GM12878 (cell line): ENCODE data around the gene CLEC16A. TPM values are rescaled to one million over a fixed set of nuclear protein-coding genes. Genes with fewer than 3 reads are reported as not detected.
A peak's percentile ranks its signal among the peaks of the same experiment; 100 is the strongest.

Experiments
- ATAC-seq: fragments of 200-7000 bp; cut with Tn5 transposase; 3 replicates; pipeline ENCODE4 v1.9.1; 2020; ENCODE audit warnings: mild to moderate bottlenecking, moderate library complexity
- BruUV-seq: library from RNA; stranded (reverse); fragments of 400-500 nt; replicated peaks from 2 replicates; lab custom pipeline; 2021; lab: Mats Ljungman, UMichigan
- CTCF ChIA-PET: fragments of 300-600 bp; sonication (Branson Sonifier 250); formaldehyde crosslinking; extraction: SDS; loops from one replicate; lab custom pipeline; 2021; ENCODE audit warnings: inconsistent platforms; lab: Yijun Ruan, JAX
- POLR2A ChIA-PET: fragments of 350-600 bp; formaldehyde crosslinking; extraction: SDS; loops from one replicate; lab custom pipeline; 2021; ENCODE audit warnings: inconsistent platforms; lab: Charles Lee
- RAD21 ChIA-PET: fragments of 300-600 bp; sonication (Branson Sonifier 250); formaldehyde crosslinking; loops from one replicate; lab custom pipeline; 2023; ENCODE audit warnings: antibody characterized with exemption; ENCODE audit not compliant: unreplicated experiment; lab: Charles Lee
- SMC1A ChIA-PET: fragments of 300-600 bp; sonication (Branson Sonifier 250); formaldehyde crosslinking; loops from one replicate; lab custom pipeline; 2023; ENCODE audit not compliant: unreplicated experiment, uncharacterized antibody; lab: Charles Lee
- DNase-seq: peaks from one replicate; pipeline ENCODE4 v3.0.0-alpha.2; 2011; ENCODE audit warnings: low read depth, low spot score
- FAIRE-seq: peaks from 3 replicates; lab custom pipeline; 2011; peaks lifted over from hg19 to GRCh38; lab: Jason Lieb, UNC
- H2AFZ ChIP-seq: 2 replicates; pipeline ENCODE4 v1.6.0; 2011; ENCODE audit warnings: low read depth, low read length, control low read depth; ENCODE audit not compliant: control insufficient read depth
- H3K27ac ChIP-seq: 2 replicates; pipeline ENCODE4 v1.5.1; 2011; ENCODE audit warnings: control low read depth; ENCODE audit not compliant: control insufficient read depth, insufficient read depth
- H3K27me3 ChIP-seq, 2 experiments: replicated peaks in 1 of 2; 2 replicates each; pipeline versions ENCODE4 v1.6.0 to v1.6.1; 2011; ENCODE audit warnings: low read length in 1 of 2; ENCODE audit not compliant: control insufficient read depth in 2 of 2, insufficient read depth in 2 of 2
- H3K36me3 ChIP-seq, 2 experiments: 2 replicates each; pipeline ENCODE4 v1.5.1; 2011; ENCODE audit warnings: low read length in 1 of 2; ENCODE audit not compliant: control insufficient read depth in 2 of 2, insufficient read depth in 2 of 2
- H3K4me1 ChIP-seq: 2 replicates; pipeline ENCODE4 v1.6.1; 2011; ENCODE audit warnings: mild to moderate bottlenecking, low read length, moderate library complexity, mixed read lengths; ENCODE audit not compliant: control insufficient read depth, insufficient read depth
- H3K4me2 ChIP-seq: 2 replicates; pipeline ENCODE4 v1.6.0; 2011; ENCODE audit warnings: control low read depth; ENCODE audit not compliant: control insufficient read depth, insufficient read depth
- H3K4me3 ChIP-seq: fragments of 200-600 bp; sonication (generic); 2 replicates; pipeline ENCODE4 v1.5.1; 2016
- H3K79me2 ChIP-seq: 2 replicates; pipeline ENCODE4 v1.6.0; 2011; ENCODE audit warnings: low read length; ENCODE audit not compliant: control insufficient read depth, insufficient read depth
- H3K9ac ChIP-seq: 2 replicates; pipeline ENCODE4 v1.8.0; 2011; ENCODE audit warnings: low read length, control low read depth, mixed read lengths; ENCODE audit not compliant: control insufficient read depth, insufficient read depth
- H3K9me3 ChIP-seq: replicated peaks from 3 replicates; pipeline ENCODE4 v1.5.1; 2011; ENCODE audit warnings: mild to moderate bottlenecking, low read length; ENCODE audit not compliant: control insufficient read depth, insufficient read depth
- H4K20me1 ChIP-seq: 2 replicates; pipeline ENCODE4 v1.6.0; 2011; ENCODE audit not compliant: control insufficient read depth, insufficient read depth
- BHLHE40 ChIP-seq, 2 experiments: fragments of 450-650 bp in 1 of 2; IDR thresholded peaks; 2 replicates each; pipeline ENCODE4 v1.6.1; 2011 to 2017; ENCODE audit warnings: low read depth in 2 of 2, borderline replicate concordance in 1 of 2, improper control_type of control experiment in 1 of 2, low read length in 1 of 2, mild to moderate bottlenecking in 1 of 2
- FOXK2 ChIP-seq: fragments of 450-650 bp; IDR thresholded peaks from 2 replicates; pipeline ENCODE4 v1.6.1; 2017; ENCODE audit warnings: mild to moderate bottlenecking, moderate library complexity
- ZNF687 ChIP-seq: fragments of 450-650 bp; IDR thresholded peaks from 2 replicates; pipeline ENCODE4 v1.6.1; 2017; ENCODE audit warnings: mild to moderate bottlenecking, moderate library complexity
- WGBS: methylation state at CpG from one replicate; pipeline ENCODE4 v1.1.6; 2016; ENCODE audit warnings: low lambda C conversion rate; ENCODE audit not compliant: insufficient replicate concordance, insufficient coverage; ENCODE audit errors: missing lambda C conversion rate; 5-methylcytosine and 5-hydroxymethylcytosine counted together
- in situ Hi-C: fragments of 300-500 bp; cut with MboI; formaldehyde crosslinking; loops from 9 replicates; pipeline ENCODE4 v1.14.3; 2018; ENCODE audit warnings: mixed read lengths
- intact Hi-C: fragments of 100-400 bp; cut with micrococcal nuclease; formaldehyde crosslinking; loops from one replicate; pipeline ENCODE4 v1.14.2; 2022; ENCODE audit not compliant: unreplicated experiment
- polyA plus RNA-seq, 11 experiments: library from polyadenylated mRNA; depleted of rRNA in 4 of 11; unstranded in 6 of 11; stranded (reverse) in 5 of 11; fragments of >200 nt; fragmentation: Nextera tagmentation in 4 of 11; fragmentation: Illumina TruSeq in 1 of 11; extraction: Ambion mirVana in 4 of 11; extraction: Trizol in 1 of 11; gene quantifications; 1 replicate in 1 of 11; 2 replicates in 10 of 11; pipeline versions ENCODE4 v1.2.1 to v1.2.3, GENCODE V29; 2011 to 2016; ENCODE audit warnings: inconsistent platforms in 2 of 11, missing spikeins in 2 of 11, low read depth in 1 of 11
- total RNA-seq, 4 experiments: library from RNA; depleted of rRNA in 3 of 4; stranded (reverse); fragments of >200 nt in 3 of 4; fragmentation: Illumina TruSeq in 1 of 4; extraction: Trizol in 1 of 4; gene quantifications; 2 replicates each; pipeline versions ENCODE4 v1.2.1 to v1.2.3, GENCODE V29; 2013 to 2021

The CLEC16A gene
- total and polyA plus RNA-seq, 10 of the 15 experiments (the other 5 are each of a cell fraction or from before 2014, with no cell fraction given), result 1.5 to 28.8 (median 19.2) TPM

GRCh38 chr16:10979717-10980601 is 35.6 kb downstream of the CLEC16A start:
- Histone ChIP-seq H3K4me2 (no peak overlapping the region), H3K36me3 (peaks cover 9 to 16% of the 10 kb centered on the region in 2 experiments), H2AFZ (no peak overlapping the region), H3K27ac (no peak overlapping the region), H4K20me1 (no peaks in the 10 kb centered on the region), H3K9me3 (no peaks in the 10 kb centered on the region), H3K27me3 (no peaks in the 10 kb centered on the region), H3K4me1 (peaks cover 20% of the 10 kb centered on the region), H3K79me2 (no peaks in the 10 kb centered on the region), H3K4me3 (no peak overlapping the region), H3K9ac (no peak overlapping the region)
- no peak for DNase-seq
- in situ Hi-C loops (no loop called here), intact Hi-C loops (loop anchor here (5.0 kb wide), 2 partner anchors 97 to 277 kb away; partner anchors contain the start of gene SOCS1)
- WGBS, result 69% methylated on average over 19 of the region's 19 CpGs
- ChIA-PET CTCF (interaction anchor here (0.6 to 2.2 kb wide), 13 partner anchors 9 to 392 kb away, joined by 3 to 16 read pairs (median 5); partner anchors contain the start of gene SOCS1), SMC1A (interaction anchor here (0.8 to 1.8 kb wide), 18 partner anchors 8 to 378 kb away, joined by 3 to 7 read pairs (median 4); no protein-coding TSS in a partner anchor), RAD21 (interaction anchor here (0.6 to 1.9 kb wide), 14 partner anchors 9 to 391 kb away, joined by 3 to 19 read pairs (median 4); partner anchors contain the start of gene SOCS1), POLR2A (interaction anchor here (1.2 to 2.1 kb wide), 3 partner anchors 15 to 275 kb away, joined by 3 to 15 read pairs (median 3); no protein-coding TSS in a partner anchor)
- no peak for ATAC-seq
- no peak for TF ChIP-seq BHLHE40 (IDR thresholded peaks at IDR 0.05; ENCODE audit: borderline replicate concordance in 1 of 2, low read depth in 2 of 2, low read length in 1 of 2)
- TF ChIP-seq ZNF687, result 0 out of 2 replicates have a peak, but pooled peaks have one; percentile 18
- TF ChIP-seq FOXK2, result no peak
- BruUV-seq, result no TSS peak
- no peak for FAIRE-seq
